ENCODE data around the gene ABHD15.

Gene ABHD15

GRCh38 chr17:29514792-29515191 lies 52.0 kb downstream of the ABHD15 start:
- no peak for DNase-seq

DNA sequence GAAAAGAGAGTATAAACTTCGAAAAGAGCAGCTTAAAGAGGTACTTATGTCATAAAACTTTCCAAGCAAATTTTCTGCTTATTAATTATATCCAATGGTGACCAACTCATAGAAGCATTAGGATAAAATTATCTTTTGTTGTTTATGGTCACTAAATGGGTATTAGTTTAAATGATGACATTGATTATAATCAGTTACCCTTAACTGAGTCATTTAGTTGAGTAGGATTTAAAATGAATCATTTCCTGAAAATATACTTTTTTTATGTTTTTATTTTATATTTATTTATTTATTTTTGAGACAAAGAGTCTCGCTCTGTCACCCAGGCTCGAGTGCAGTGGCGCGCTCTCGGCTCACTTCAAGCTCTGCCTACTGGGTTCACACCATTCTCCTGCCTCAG lies 55.9 kb downstream of the ABHD15 start:
- no peak for DNase-seq
